ENCODE results near the gene FAM98A.

FAM98A gene

GRCh38 chr2:33628031-33628827 lies 29.1 kb upstream of the FAM98A start:
- TF ChIP-seq REST (IDR thresholded peaks at IDR 0.05; ENCODE audit: insufficient replicate concordance, low read depth) (no peak), SPI1 (IDR thresholded peaks at IDR 0.05; ENCODE audit: borderline replicate concordance, low read depth) (no peak), POLR2AphosphoS5 (IDR thresholded peaks at IDR 0.05; ENCODE audit: low read depth) (no peak)
- no peak for DNase-seq (ENCODE audit: low read depth in 1 of 2, low spot score in 1 of 2)
- Histone ChIP-seq H3K27me3 (ENCODE audit: insufficient read depth, poor library complexity, severe bottlenecking) (no peaks in the 10 kb centered on the region), H3K4me3 (replicated peaks; ENCODE audit: insufficient read depth, low read length) (no peak overlapping the region), H3K27ac (replicated peaks) (no peak overlapping the region)

- Histone ChIP-seq H3K27me3 (ENCODE audit: insufficient read depth, poor library complexity, severe bottlenecking) (no peaks in the 10 kb centered on the region), H3K27ac (replicated peaks) (no peak overlapping the region), H3K4me3 (replicated peaks; ENCODE audit: insufficient read depth, low read length) (no peak overlapping the region)
- TF ChIP-seq POLR2AphosphoS5 (IDR thresholded peaks at IDR 0.05; ENCODE audit: low read depth), result no peak
- no peak for TF ChIP-seq CTCF (IDR thresholded peaks at IDR 0.05; ENCODE audit: insufficient read depth, low read length)
- no peak for TF ChIP-seq REST (IDR thresholded peaks at IDR 0.05; ENCODE audit: insufficient replicate concordance, low read depth)
- TF ChIP-seq SPI1 (IDR thresholded peaks at IDR 0.05; ENCODE audit: borderline replicate concordance, low read depth), result no peak
- no peak for TF ChIP-seq GABPA (IDR thresholded peaks at IDR 0.05; ENCODE audit: low read depth)
- no peak for DNase-seq (ENCODE audit: low read depth in 1 of 2, low spot score in 1 of 2)
These were observed 19.9 kb upstream of the FAM98A start for GRCh38 chr2:33619028-33619427.

- Histone ChIP-seq H3K4me3 (replicated peaks; ENCODE audit: insufficient read depth, low read length) (no peak overlapping the region), H3K27me3 (ENCODE audit: insufficient read depth, poor library complexity, severe bottlenecking) (no peaks in the 10 kb centered on the region), H3K27ac (replicated peaks) (no peak overlapping the region)
- no peak for TF ChIP-seq SPI1 (IDR thresholded peaks at IDR 0.05; ENCODE audit: borderline replicate concordance, low read depth)
- TF ChIP-seq REST (IDR thresholded peaks at IDR 0.05; ENCODE audit: insufficient replicate concordance, low read depth), result no peak
- no peak for TF ChIP-seq POLR2AphosphoS5 (IDR thresholded peaks at IDR 0.05; ENCODE audit: low read depth)
- TF ChIP-seq CTCF (IDR thresholded peaks at IDR 0.05; ENCODE audit: insufficient read depth, low read length), result no peak
- TF ChIP-seq GABPA (IDR thresholded peaks at IDR 0.05; ENCODE audit: low read depth), result no peak
- no peak for DNase-seq (ENCODE audit: low read depth in 1 of 2, low spot score in 1 of 2)
These were observed 18.9 kb upstream of the FAM98A start for GRCh38 chr2:33617989-33618388.

Data from HL-60 (cell line).